OCI-LY3 (cell line): ENCODE measurements around the gene DNAAF5.
"Not testable (repeated sequence)": the region's sequence is repeated elsewhere in the genome, so short reads cannot be mapped to it uniquely, and the experiment has no call there.

Experiments
- H2AFZ ChIP-seq: fragments of 200-600, 300-600 bp; shearing (Covaris generic); 2 replicates; pipeline ENCODE4 v1.6.0; 2014; ENCODE audit warnings: antibody characterized with exemption, low read depth, low read length
- H3K27ac ChIP-seq: fragments of 200-600, 300-600 bp; sonication (generic); 2 replicates; pipeline ENCODE4 v1.5.1; 2014; ENCODE audit warnings: mild to moderate bottlenecking, low read length, moderate library complexity, mixed read lengths
- H3K27me3 ChIP-seq: fragments of 200-600, 300-600 bp; sonication (generic); 2 replicates; pipeline ENCODE4 v1.6.1; 2014; ENCODE audit warnings: low read depth, low read length, mixed read lengths
- H3K36me3 ChIP-seq: fragments of 200-600, 300-600 bp; sonication (generic); replicated peaks from 2 replicates; pipeline ENCODE3; 2014; ENCODE audit warnings: low read depth, low read length, mixed read lengths
- H3K4me1 ChIP-seq: fragments of 300-600, 200-600 bp; sonication (generic); 2 replicates; pipeline ENCODE4 v1.6.1; 2014; ENCODE audit warnings: low read length, mixed read lengths
- H3K4me2 ChIP-seq: fragments of 200-600, 300-600 bp; sonication (generic); 2 replicates; pipeline ENCODE4 v1.6.1; 2014; ENCODE audit warnings: low read length, mixed read lengths
- H3K4me3 ChIP-seq: fragments of 300-600, 200-600 bp; sonication (generic); 2 replicates; pipeline ENCODE4 v1.5.1; 2014; ENCODE audit warnings: antibody characterized with exemption, mild to moderate bottlenecking, low read length, moderate library complexity
- H3K79me2 ChIP-seq: fragments of 300-600, 200-600 bp; shearing (Covaris generic); 2 replicates; pipeline ENCODE4 v1.6.1; 2014; ENCODE audit warnings: mild to moderate bottlenecking, low read length, mixed read lengths
- H3K9ac ChIP-seq: fragments of 300-600, 200-600 bp; shearing (Covaris generic); 2 replicates; pipeline ENCODE4 v1.6.0; 2014; ENCODE audit warnings: mild to moderate bottlenecking, low read length, moderate library complexity
- H3K9me3 ChIP-seq: fragments of 200-600, 300-600 bp; shearing (Covaris generic); 2 replicates; pipeline ENCODE4 v1.6.1; 2014; ENCODE audit warnings: low read length, mixed read lengths; ENCODE audit not compliant: insufficient read depth
- H4K20me1 ChIP-seq: fragments of 200-600, 300-600 bp; sonication (generic); 2 replicates; pipeline ENCODE4 v1.6.1; 2016; ENCODE audit warnings: low read length, mixed read lengths; ENCODE audit not compliant: insufficient read depth
- EZH2phosphoT487 ChIP-seq: fragments of 200-600 bp; shearing (Covaris generic); IDR thresholded peaks from 2 replicates; pipeline ENCODE4 v1.6.1; 2018; ENCODE audit warnings: antibody characterized with exemption, mixed run types, low read depth
- TF ChIP-seq, protein P1 (sequence below): fragments of 200-600, 300-600 bp; sonication (generic); IDR thresholded peaks from 2 replicates; pipeline ENCODE4 v1.5.1; 2014; ENCODE audit warnings: antibody characterized with exemption, low read length, low read depth

Gene DNAAF5

DNA sequence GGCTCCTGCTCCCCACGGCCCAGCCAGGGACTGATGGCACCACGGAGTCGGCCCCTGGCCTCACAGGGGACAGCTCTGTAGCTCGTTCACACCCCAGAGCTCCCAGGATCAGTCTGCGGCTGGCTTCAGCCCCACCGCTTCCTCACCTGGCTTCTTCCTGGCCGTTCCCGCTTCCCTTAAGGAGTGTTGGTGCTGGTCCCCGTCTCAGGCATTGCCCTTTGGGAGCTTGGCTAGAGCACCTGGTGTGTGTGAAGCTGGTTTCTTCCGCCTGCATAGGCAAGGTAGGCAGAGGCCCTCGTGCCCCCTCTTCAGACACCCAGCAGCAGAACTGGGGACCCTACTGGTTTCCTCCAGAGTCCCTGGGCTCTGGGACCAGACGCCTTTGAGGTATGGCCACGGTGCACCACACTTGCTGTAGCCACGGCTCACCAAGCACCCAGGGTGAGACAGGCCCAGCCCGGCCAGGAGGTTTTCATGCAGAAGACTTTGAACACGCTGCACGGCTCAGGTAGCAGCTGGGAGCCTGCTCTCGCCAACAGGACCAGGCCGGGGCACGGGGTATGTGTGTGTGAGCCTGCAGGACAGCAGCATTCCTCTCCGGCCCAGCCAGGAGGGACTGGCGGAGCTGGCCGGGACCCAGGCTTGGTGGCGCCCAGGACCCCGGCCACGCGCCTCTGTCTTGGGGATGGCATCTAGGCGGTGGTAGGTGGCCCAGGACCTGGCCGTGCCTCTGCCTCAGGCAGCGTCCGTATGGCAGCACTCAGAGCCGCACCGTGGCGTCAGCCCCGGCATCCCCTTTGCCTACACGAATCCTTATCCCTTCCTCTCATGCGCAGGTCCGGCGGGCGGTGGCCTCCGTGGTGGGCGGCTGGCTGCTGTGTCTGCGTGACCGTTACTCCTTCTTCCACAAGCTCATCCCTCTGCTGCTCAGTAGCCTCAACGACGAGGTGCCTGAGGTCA is 13.8 kb downstream of the DNAAF5 start:
- Histone ChIP-seq H2AFZ (no peak overlapping the region), H3K4me3 (no peak overlapping the region), H3K9ac (no peak overlapping the region), H3K36me3 (peaks cover 8% of the 10 kb centered on the region), H3K4me2 (no peak overlapping the region), H3K9me3 (0 out of 2 replicates have a peak, but pooled peaks cover 2% of the 10 kb centered on the region), H3K4me1 (no peaks in the 10 kb centered on the region), H3K27me3 (no peaks in the 10 kb centered on the region), H4K20me1 (no peaks in the 10 kb centered on the region), H3K27ac (no peak overlapping the region), H3K79me2 (peaks cover 43% of the 10 kb centered on the region)
- TF ChIP-seq EZH2phosphoT487, result no peak
- TF ChIP-seq, protein P1, sequence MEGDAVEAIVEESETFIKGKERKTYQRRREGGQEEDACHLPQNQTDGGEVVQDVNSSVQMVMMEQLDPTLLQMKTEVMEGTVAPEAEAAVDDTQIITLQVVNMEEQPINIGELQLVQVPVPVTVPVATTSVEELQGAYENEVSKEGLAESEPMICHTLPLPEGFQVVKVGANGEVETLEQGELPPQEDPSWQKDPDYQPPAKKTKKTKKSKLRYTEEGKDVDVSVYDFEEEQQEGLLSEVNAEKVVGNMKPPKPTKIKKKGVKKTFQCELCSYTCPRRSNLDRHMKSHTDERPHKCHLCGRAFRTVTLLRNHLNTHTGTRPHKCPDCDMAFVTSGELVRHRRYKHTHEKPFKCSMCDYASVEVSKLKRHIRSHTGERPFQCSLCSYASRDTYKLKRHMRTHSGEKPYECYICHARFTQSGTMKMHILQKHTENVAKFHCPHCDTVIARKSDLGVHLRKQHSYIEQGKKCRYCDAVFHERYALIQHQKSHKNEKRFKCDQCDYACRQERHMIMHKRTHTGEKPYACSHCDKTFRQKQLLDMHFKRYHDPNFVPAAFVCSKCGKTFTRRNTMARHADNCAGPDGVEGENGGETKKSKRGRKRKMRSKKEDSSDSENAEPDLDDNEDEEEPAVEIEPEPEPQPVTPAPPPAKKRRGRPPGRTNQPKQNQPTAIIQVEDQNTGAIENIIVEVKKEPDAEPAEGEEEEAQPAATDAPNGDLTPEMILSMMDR, result no peak

DNA sequence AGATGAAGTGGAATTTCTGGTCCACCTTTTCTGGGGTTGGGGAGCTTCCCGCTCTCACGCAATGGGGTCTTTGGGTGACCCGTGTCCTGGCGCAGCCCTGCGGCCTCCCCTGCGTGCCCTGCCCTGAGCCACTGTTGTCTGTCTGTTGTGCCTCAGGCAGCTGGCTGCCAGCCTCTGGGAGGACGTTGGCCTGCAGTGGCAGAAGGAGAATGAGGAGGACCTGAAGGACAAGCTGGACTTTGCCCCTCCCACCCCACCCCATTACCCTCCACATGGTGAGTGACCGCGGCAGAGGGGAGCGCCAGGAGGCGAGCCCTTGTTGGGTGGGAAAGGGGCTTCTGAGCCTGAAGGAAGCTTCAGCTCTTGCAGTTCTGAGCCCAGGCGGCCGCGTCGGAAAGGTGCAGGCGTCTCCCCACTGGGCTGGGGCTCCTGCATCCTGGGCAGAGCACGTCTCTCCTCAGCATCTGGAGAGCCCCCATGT is 14.7 kb downstream of the DNAAF5 start:
- TF ChIP-seq, protein P1, result no peak
- no peak for TF ChIP-seq EZH2phosphoT487
- Histone ChIP-seq H3K4me1 (no peaks in the 10 kb centered on the region), H2AFZ (no peak overlapping the region), H3K36me3 (peaks cover 9% of the 10 kb centered on the region), H3K4me2 (no peak overlapping the region), H3K4me3 (no peak overlapping the region), H3K9me3 (no peaks in the 10 kb centered on the region), H3K27me3 (no peaks in the 10 kb centered on the region), H3K79me2 (peaks cover 37% of the 10 kb centered on the region), H3K27ac (no peak overlapping the region), H3K9ac (no peak overlapping the region), H4K20me1 (no peaks in the 10 kb centered on the region)

DNA sequence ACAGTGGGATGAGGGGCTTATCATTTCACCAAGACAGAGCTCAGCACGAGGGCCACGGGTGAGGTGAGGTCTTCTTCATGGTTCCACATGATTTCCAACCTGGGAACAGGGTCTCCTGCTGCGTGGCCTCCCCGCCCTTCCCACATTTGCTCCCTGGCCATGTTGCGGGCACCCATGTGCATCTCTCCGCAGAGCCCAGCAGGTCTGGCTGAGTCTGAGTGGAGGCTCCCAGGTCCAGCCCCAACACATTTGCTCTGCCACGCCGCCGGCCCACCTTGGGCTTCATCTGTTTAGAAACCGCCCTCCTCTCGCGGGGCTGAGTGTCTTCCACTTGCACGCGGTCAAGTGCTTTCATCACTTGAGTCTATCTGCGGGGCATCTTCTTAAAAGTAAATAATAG is 15.4 kb downstream of the DNAAF5 start:
- H3K36me3 ChIP-seq, result peaks cover 9% of the 10 kb centered on the region
- no peaks in the 10 kb centered on the region for H4K20me1 ChIP-seq
- H2AFZ ChIP-seq, result no peak overlapping the region
- H3K9me3 ChIP-seq, result no peaks in the 10 kb centered on the region
- no peak for TF ChIP-seq EZH2phosphoT487
- TF ChIP-seq, protein P1, result no peak
- H3K4me2 ChIP-seq, result no peak overlapping the region
- no peak overlapping the region for H3K27ac ChIP-seq
- H3K79me2 ChIP-seq, result peaks cover 34% of the 10 kb centered on the region
- H3K4me1 ChIP-seq, result no peaks in the 10 kb centered on the region
- no peak overlapping the region for H3K9ac ChIP-seq
- no peaks in the 10 kb centered on the region for H3K27me3 ChIP-seq
- no peak overlapping the region for H3K4me3 ChIP-seq

DNA sequence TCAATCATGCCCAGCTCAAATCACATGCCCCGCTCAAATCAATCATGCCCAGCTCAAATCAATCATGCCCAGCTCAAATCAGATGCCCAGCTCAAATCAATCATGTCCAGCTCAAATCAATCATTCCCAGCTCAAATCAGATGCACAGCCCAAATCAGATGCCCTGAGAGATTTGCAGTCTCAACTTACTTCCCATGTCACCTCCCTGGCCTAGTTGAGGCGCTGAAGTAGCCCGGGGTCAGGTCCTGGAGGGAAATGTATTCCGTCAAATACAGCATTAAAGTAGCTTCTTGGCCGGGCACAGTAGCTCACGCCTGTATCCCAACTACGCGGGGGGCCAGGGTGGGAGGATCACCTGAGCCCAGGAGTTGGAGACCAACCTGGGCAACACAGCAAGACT is 16.3 kb downstream of the DNAAF5 start:
- Histone ChIP-seq H3K9ac (no peak overlapping the region), H3K4me1 (no peaks in the 10 kb centered on the region), H4K20me1 (no peaks in the 10 kb centered on the region), H3K9me3 (no peaks in the 10 kb centered on the region), H3K27ac (no peak overlapping the region), H3K4me2 (no peak overlapping the region), H3K36me3 (peaks cover 9% of the 10 kb centered on the region), H3K79me2 (peaks cover 33% of the 10 kb centered on the region), H2AFZ (no peak overlapping the region), H3K4me3 (no peak overlapping the region), H3K27me3 (no peaks in the 10 kb centered on the region)
- TF ChIP-seq EZH2phosphoT487, result no peak
- TF ChIP-seq, protein P1, result no peak

DNA sequence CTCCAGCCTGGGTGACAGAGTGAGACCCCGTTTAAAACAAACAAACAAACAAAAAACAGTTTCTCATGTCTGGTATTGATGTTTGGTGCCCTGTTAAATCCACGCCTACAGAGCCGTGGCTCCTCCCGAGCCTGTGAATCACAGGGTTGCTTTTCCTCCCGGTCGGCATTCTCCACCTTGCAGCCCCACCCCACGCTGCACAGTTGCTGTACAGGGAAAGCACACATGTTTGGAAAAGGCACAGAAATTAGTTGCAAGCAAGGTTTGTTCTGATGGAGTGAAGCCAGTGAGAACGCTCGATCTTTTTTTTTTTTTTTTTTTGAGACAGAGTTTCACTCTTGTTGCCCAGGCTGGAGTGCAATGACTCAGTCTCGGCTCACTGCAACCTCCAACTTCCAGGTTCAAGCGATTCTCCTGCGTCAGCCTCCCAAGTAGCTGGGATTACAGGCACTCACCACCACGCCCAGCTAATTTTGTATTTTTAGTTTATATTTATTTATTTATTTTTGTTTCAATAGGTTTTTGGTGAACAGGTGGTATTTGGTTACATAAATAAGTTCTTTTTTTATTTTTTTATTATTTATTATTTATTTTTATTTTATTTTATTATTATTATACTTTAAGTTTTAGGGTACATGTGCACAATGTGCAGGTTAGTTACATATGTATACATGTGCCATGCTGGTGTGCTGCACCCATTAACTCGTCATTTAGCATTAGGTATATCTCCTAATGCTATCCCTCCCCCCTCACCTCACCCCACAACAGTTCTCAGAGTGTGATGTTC is 17.0 kb downstream of the DNAAF5 start:
- H4K20me1 ChIP-seq, H3K9me3 ChIP-seq, H2AFZ ChIP-seq, H3K4me3 ChIP-seq, H3K36me3 ChIP-seq, H3K4me1 ChIP-seq, H3K27ac ChIP-seq, H3K9ac ChIP-seq, H3K4me2 ChIP-seq, H3K27me3 ChIP-seq: not testable (repeated sequence)
- peaks cover 27% of the 10 kb centered on the region for H3K79me2 ChIP-seq
